ENCODE results near the gene TARS2. TPM values are rescaled to one million over a fixed set of nuclear protein-coding genes. Genes with fewer than 3 reads are reported as not detected.
A peak's percentile ranks its signal among the peaks of the same experiment; 100 is the strongest.

The TARS2 gene
- total RNA-seq, 1 donor from 2014 or later: 31.3 TPM

DNA sequence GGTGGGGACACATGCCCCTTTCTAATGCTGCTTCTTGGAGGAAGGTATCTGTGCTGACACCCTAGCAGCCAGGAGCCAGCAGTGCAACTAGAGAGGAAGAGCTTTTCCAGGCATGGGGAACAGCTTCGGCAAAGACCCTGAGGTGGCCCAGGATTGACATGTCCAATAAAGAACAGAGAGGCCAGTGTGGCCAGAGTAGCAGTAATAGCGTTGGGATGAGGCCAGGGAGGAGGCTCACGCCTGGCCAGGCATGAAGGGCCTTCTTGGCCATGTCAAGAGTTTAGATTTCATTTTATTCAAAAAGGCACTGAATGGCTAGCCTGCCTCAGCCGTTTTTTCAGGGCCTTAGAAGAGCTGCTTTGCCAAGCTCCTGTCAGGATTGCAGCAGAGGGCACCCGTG lies 45.6 kb downstream of the TARS2 start:
- DNase-seq (no peak), ATAC-seq (no peak)
- intact Hi-C loops (cut with micrococcal nuclease): no loop called here

DNA sequence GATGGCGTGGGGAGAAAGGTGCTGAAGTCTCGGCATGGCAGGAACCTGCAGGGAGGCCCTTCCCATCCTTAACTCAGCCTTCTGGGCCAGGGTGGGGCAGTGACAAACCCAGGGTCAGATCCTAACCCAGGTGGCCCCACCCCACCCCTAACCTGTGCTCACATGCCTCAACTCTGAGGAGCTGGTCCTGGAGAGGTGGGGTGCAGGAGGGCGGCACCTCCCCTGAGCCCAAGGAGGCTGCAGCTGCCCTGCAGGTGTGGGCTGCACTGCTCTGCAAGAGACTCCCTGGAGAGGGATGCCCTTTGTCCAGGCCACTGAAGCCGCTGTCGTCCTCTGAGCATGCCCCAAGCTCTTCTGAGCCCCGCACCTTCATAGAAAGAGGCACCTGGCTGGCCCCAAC lies 46.8 kb downstream of the TARS2 start:
- DNase-seq: no peak
- no peak for ATAC-seq
- intact Hi-C loops (cut with micrococcal nuclease): no loop called here

DNA sequence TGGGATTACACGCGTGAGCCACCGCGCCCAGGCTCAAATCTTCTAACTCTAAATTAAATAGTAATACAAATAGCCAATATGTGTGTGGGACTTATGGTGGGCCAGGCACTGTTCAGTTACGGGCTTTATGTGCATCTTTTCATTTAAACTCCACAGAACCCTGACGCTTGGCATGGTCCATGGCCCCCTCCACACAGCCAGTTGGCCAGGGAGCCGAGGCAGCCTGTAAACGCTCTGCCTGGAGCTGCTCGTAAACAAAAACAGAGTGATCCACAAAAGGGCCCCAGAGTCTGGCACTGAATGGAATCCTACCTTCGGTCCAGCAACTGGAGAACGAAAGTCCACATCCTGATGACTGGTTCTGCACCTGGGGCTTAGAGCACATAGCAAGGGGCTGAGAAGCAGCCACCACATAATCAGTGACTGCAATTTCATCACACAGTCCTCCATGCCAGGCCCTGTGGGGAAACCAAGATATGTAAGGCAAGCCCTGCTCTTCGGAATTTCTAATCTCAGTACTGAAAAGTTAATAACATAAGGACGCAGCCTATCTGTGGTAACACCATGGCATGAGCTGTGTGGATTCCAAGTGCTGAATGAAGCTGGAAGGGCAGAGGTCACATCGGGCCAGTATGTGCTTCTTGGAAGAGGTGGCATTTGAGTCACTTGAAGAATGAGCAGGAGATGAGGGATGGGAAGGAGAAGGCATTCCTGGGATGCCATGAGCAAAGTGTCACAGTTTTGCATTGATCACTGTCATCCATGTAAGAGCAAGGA lies 48.5 kb downstream of the TARS2 start:
- ATAC-seq: peak; percentile 5
- DNase-seq: no peak

DNA sequence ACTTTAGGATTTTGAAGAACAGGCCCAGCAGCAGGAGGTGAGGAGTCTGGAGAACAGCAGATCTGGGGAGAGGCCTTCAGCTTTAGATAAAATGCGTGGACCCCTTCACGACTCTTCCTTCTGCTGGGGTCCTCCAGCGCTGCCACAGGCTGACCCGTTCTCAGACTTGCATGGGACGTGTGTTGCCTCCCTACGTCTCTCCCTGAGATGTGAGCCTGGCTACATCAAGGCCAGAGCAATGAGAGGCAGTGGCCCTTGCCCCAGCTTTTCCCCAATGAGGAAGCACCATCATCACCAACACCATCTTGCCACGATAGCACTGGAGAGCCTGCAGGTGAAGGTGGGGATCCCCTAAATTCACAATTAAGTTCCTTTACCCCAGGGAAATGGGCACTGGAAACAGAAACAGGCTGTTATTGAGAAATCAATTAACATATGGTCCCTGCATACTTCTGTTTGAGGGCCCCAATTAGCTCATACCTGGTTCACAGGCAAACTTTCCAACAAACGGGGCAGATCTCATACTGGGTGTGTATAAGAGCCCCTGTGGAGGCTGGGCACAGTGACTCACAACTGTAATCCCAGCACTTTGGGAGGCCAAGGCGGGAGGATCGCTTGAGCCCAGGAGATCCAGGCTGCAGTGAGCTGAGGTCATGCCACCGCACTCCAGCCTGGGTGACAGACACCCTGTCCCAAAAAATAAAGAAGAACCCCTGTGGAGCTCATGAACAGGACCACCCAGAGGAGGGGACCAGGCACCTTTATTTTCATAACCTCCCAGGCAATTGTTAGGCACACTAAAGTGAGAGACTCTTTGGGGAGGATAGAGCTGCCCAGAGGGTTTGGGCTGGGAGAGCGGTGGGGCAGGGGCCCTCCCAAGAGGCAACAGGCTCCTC lies 49.9 kb downstream of the TARS2 start:
- intact Hi-C loops (cut with micrococcal nuclease): no loop called here
- DNase-seq: no peak
- ATAC-seq: no peak

More for the DNA sequence above, 48.5 kb downstream of the TARS2 start:
- intact Hi-C loops (cut with micrococcal nuclease): no loop called here

DNA sequence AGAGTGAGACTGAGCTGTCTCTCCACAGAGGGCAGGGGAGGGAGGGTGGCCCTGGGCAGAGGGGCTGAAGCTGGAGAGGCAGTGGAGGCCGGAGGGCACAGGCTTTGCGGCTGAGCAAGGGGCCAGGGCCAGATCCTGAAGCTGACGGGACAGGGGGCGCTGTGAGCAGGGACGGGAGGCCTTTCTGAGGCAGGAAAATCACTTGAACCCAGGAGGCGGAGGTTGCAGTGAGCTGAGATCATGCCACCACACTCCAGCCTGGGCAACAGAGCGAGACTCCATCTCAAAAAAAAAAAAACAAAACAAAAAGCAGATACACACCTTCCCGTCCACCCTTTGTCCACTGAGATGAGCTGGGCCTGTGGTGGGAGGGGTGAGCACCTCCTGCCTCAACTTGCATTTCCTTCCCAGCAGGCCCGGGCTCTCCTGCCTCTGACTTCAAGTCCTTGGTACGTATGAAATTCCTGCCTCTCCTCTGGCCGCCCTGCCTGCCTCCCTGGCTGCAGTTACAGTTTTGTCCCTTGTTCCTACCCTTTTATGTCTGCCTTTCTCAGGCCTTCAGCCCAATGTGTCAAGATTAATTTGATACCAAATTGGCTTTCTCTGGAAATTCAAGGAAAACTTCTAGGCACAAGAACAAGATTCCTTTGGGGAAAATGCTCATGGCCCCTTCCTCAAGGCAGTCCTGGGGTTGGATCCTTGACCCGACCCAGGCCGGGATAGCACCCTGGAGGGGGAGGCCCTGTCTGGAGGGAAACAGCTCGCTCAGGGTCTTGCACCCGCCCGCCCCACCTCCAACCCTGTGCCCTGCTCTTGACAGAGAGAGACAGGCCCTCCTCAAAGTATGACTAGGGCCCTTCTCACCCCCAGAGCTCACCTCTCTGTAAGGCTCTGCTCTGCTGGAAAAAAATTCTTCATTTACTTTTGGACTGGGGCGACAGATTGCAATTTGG lies 50.8 kb downstream of the TARS2 start:
- no peak for DNase-seq
- no peak for ATAC-seq
- intact Hi-C loops (cut with micrococcal nuclease): no loop called here

DNA sequence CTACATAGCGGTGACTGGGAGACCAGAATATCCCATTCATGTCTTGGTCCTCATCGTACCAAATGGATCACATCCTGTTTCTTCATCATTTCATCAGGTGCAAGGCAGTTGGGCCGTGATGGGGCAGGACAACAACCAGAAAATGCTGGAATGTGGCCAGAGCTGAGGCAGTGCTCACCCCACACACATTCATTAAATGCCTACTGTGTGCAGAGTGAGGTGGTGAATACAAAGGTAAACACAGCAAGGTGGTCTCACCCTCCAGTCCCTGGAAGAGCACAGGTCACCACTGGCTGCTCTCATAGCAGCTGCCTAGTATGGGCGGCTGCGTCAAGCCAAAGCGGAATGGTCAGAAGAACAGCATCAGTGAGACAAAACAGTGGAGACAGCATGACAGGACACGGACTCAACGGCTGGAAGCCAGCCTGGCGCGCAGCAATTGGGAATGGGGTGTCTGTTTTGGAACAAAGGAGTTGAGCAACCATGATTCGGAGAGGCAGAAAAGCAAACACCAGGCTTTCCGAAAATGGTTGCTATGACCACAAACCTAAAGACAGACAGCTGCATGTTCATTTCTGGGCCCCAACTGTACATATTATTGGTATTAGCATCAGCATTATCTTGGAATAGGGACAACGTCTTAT lies 56.4 kb downstream of the TARS2 start:
- DNase-seq: peak; percentile 79
- peak; percentile 80 for ATAC-seq
- intact Hi-C loops (cut with micrococcal nuclease): no loop called here

DNA sequence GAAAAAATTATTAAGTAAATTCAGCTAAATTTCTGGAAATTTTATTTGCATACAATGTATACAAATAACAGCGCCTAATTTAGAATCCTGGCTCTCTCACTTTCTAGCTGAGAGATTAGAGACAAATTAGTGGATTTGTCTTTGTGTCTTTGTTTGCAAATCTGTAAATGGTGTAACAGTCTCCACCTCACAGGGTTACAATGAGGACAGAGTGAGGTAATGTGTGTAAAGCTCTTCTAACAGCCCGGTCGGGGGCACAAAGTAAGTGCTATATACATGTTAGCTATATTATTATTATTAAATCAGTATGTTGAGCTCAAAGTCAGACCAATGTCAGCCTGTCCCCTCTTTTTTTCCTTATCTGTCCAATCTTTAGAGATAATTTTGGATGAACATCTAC lies 57.0 kb downstream of the TARS2 start:
- no peak for DNase-seq
- intact Hi-C loops (cut with micrococcal nuclease): no loop called here
- peak; percentile 22 for ATAC-seq

DNA sequence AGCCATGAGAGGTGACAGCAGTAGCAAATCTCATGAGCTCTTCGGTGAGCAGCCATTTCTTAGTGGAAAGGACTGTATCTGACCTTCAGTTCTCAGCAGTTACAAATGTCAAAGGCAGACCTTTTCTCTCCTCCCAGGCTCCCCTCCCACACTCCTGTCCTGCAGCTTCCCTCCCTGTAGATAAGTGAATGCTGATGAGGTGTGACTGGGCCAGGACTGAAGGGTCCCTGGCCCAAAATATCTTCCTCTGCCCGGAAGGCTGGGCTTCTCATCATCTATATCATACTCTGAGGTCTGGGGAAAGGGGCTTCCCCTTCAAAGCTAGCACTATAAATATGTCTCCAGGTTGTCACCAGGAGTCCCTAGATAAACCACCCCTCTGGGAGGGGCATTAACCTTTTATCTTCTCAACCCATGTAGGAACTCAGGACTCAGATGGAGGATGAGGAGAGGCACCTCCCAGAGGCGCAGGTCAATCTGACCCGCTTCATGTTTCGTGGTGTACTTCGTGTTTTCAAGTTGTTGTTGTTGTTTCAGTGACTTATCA lies 58.3 kb downstream of the TARS2 start:
- DNase-seq: no peak

DNA sequence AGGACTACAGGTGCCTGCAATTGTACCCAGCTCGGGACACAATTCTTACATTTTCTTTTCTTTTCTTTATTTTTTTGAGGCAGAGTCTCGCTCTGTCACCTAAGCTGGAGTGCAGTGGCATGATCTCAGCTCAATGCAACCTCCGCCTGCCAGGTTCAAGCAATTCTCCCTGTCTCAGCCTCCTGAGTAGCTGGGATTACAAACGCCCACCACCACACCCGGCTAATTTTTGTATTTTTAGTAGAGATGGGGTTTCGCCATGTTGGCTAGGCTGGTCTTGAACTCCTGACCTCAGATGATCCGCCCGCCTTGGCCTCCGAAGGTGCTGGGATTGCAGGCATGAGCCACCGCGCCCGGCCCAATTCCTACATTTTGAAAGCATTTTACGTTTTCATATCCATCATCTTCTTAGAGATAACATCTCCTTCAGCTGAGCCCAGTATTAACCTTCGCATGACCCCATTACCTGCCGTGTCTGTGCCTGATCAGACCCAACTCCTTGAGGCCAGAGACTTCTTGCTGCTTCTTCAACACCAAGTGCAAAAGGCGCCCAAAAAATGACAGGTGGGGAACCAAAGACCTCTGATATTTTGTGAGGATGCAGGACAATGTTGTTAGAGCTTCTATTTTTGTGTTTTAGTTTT lies 59.2 kb downstream of the TARS2 start:
- intact Hi-C loops (cut with micrococcal nuclease): no loop called here
- DNase-seq (no peak), ATAC-seq (no peak)

More for the DNA sequence above, 58.3 kb downstream of the TARS2 start:
- intact Hi-C loops (cut with micrococcal nuclease): no loop called here
- no peak for ATAC-seq

DNA sequence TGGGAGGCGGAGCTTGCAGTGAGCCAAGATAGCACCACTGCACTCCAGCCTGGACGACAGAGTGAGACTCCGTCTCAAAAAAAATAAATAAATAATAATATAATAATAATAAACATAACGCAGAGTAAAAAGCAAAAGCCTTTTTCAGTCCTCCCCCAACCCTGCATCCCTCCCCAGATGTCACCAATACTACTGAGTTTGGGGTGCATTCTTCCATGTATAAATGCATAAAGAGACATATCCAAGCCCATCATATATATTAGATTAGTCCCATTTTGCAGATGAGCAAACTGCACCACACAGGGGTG lies 61.1 kb downstream of the TARS2 start:
- DNase-seq (no peak), ATAC-seq (no peak)
- intact Hi-C loops (cut with micrococcal nuclease): no loop called here

DNA sequence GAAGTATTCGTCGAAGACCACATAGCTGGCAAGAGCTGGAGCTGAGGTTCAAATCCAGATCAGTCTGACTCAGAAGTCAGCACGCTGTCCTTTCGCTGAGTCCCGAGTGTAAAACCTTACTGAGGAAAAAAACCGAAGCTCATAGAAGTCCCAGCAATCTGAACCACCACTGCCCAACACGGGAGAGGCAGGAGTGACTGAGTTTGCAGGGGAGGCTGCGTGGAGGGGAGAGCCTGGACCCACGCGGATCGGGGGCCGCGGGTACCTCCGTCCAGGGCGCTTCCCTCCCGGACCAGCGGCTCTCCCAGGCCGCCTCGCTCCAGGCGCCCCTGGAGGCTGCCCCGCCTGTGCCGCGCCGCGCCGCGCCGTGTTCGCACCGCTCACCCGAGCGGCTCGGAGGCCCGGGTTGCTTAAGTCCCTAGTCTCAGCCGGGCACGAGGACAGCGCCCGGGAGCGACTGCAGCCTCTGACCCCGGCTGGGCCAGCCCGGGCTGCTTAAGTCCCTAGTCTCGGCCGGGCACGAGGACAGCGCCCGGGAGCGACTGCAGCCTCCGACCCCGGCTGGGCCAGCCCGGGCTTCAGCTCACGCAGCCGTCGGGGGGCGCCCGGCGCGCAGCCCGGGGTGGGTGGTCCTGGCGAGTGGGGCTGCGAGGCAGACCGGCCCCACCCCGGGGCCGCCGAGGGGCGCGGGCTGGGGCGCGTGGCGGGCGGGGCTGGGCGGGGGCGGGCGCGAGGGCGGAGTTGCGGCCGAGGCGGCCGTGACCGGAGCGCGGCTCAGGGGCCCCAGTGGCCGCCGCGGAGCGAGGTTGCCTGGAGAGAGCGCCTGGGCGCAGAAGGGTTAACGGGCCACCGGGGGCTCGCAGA lies 61.6 kb downstream of the TARS2 start, which contains the start of gene ADAMTSL4:
Gene ADAMTSL4, plus strand, starts transcription at position 777 of the 864 bp plus-strand sequence. CDS start 2,881 bp downstream, outside the sequence.
- DNase-seq: peak; percentile 82
- ATAC-seq: peak; percentile 58
- intact Hi-C loops (cut with micrococcal nuclease): no loop called here

DNA sequence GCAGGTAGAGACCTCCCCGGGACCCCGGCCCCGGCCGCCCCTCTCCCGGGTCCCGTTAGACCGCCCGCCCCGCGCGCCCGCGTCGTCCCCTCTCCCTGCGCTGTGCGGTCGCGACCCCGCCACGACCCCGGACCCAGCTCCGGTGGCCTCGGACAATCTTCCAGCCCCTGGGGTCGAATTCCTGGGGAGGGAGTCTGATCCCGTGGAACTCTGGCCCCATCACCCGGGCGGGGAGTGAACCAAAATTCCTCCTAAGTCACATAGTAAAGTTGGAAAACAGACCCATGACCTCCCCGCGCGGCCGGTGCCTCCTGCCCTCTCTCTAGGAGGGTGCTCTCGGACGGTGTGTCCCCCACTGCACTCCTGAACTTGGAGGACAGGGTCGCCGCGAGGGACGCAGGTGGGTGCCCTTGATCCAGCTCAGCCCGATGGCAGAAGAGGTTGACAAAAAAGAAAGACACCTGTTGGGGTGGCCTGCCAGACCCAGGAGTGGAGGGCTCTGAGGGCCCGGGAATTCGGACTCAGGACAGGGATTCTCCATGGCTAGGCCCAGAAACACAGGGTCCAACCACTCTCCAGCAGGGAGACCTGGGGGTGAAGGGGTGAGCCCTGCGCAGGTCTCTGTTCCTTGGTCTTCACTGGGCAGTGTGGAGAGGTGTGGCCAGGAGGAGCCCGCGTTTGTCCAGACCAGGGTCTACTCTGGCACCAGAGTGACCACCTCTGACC lies 62.4 kb downstream of the TARS2 start:
- DNase-seq: peak; percentile 67
- ATAC-seq: peak; percentile 13
- intact Hi-C loops (cut with micrococcal nuclease): no loop called here

DNA sequence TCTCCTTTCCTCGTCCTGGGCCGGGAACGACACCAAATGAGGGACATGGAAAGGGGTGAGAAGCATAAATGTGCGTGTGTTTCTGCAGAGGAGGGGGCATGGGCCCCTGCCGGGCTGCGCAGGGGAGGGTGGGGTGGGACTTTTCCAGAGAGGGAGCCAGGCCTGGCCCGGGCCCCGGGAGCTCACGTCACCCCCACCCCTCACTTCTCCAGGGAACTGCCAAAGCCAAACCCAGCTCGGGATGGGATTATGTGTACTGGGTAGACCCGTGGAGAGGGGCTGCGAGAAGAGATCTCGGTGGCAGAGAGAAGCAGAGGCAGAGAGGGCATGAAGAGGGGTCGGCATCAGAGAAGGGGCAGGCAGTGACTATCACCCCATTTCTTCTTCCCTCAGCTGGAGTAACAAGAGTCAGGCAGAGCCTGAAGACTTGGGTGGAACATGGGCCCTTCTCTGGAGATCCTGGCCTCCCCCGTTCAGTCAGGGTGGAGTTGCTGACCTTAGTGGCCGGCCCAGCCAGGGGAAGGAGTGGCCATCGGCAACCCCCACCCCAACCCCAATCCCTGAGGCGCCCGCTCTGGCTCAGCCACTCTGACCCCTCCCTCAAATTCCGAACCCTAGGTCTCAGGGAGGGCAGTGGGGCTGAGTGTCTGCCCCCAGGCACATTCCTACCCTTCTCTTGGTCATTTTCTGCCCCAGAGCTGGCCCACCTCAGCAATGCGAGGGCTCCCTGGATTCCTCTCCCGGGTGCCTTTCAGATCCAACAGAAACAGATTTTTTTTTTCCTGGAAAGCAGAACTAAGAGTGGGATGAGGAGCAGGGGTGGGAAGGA lies 63.2 kb downstream of the TARS2 start:
- peak; percentile 73 for DNase-seq
- intact Hi-C loops (cut with micrococcal nuclease): no loop called here
- ATAC-seq: peak; percentile 35

DNA sequence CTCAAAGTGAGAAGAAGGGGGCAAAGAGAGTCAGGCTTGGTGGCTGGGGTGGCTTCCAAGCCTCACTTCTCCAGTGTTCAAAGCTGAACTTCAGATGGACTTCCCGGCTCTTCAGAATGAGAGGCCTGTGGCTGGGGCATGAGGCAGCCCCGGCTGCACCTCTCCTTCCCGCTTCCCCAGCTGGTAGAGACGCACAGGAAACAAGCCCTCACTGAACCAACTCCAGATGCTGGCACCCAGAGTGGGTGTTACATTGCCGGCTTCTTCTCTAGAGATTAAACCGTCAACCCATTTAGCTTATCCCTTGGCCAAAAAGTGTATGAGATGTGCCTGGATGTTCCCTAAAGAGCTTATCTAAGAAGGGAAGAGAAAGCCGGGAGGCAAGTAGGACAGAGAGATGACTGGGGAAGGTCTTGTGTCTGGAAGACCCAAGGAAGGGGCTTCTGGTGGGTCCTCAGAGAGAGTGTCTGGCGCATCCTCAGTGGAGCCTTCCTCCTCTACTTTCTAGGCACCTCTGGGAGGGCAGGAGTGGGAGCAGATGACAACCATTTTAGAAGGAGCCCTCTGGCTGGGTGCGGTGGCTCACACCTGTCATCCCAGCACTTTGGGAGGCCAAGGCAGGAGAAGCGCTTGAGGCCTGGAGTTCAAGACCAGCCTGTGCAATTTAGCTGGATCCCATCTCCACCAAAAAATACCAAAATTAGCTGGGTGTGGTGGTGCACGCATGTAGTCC lies 64.0 kb downstream of the TARS2 start:
- DNase-seq: no peak
- intact Hi-C loops (cut with micrococcal nuclease): no loop called here
- ATAC-seq: no peak

DNA sequence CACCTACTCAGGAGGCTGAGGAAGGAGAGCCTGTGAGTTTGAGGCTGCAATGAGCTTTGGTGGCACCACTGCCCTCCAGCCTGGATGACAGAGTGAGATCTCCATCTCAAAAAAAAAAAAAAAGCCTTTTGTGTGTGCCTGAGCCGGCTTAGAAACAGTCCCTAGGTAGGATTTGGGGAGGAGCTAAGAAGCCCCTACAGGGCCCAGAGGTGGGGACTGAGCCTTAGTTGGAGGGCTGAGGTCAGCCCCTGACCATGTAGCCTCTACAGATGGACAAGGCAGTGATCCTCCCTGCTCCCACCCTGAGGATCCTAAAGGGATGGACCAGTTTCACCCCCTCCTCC lies 64.5 kb downstream of the TARS2 start:
- no peak for ATAC-seq

More for the DNA sequence above, 64.5 kb downstream of the TARS2 start:
- DNase-seq: no peak
- intact Hi-C loops (cut with micrococcal nuclease): no loop called here

All from left ventricle myocardium superior (tissue), 1 donor.